NT2/D1 (cell line): Measurements from ENCODE around the gene FCER2.

Source experiments
- SUZ12 ChIP-seq: IDR thresholded peaks from 2 replicates; pipeline ENCODE4 v1.6.1; 2011; ENCODE audit not compliant: insufficient read length, insufficient read depth; ENCODE audit errors: extremely low read depth
- YY1 ChIP-seq: IDR thresholded peaks from 2 replicates; pipeline ENCODE4 v1.6.1; 2011; ENCODE audit not compliant: insufficient read length, insufficient read depth
- ZNF274 ChIP-seq: IDR thresholded peaks from 2 replicates; pipeline ENCODE4 v1.6.1; 2011; ENCODE audit warnings: mild to moderate bottlenecking, low read depth, low read length

- no peak for TF ChIP-seq YY1
- TF ChIP-seq ZNF274, result no peak
- TF ChIP-seq SUZ12, result no peak
Measured at GRCh38 chr19:7640803-7641202, 61.1 kb downstream of the FCER2 start.
